GM18508 (cell line): ENCODE data around the gene CDH16.
"Not testable (repeated sequence)": the region's sequence is repeated elsewhere in the genome, so short reads cannot be mapped to it uniquely, and the experiment has no call there.

Source experiments
- ATAC-seq: cut with Tn5 transposase; IDR thresholded peaks from one replicate; pipeline ENCODE4 v1.9.1; 2021; ENCODE audit warnings: moderate number of reproducible peaks; ENCODE audit not compliant: insufficient read depth, unreplicated experiment

CDH16 gene

GRCh38 chr16:66880288-66881013 lies 38.2 kb downstream of the CDH16 start, which contains the start of gene PDP2:
Gene PDP2 (plus strand): TSS chr16:66880515. CDS start chr16:66884285, 3,770 bp downstream.
- peak; percentile 78 for ATAC-seq

GRCh38 chr16:66878067-66878466 lies 40.6 kb downstream of the CDH16 start:
- ATAC-seq, result no peak

- ATAC-seq, result no peak
Measured at GRCh38 chr16:66874079-66874775, 44.5 kb downstream of the CDH16 start.

GRCh38 chr16:66873685-66874055 lies 45.0 kb downstream of the CDH16 start:
- ATAC-seq, result no peak

- ATAC-seq, result peak; percentile 60
Measured at GRCh38 chr16:66872943-66873684, 45.6 kb downstream of the CDH16 start.

DNA sequence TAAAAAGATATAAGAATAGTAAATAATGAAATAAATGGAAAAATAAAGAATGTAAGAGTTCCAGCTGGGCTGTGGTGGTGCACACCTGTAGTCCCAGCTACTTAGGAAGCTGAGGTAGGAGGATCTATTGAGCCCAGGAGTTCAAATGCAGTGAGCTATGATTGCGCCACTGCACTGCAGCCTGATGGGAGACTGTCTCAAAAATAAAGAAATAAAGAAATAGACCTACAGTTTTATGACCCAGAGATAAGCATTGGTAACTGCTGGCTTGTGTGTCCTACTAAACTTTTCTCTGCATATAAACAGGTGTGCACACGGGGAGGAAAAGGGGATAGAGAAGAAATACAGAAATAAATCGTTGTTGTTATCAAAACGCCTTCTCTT lies 46.1 kb downstream of the CDH16 start:
- ATAC-seq, result no peak

- no peak for ATAC-seq
Measured at GRCh38 chr16:66871840-66872239, 46.8 kb downstream of the CDH16 start.

- not testable (repeated sequence) for ATAC-seq
Measured at GRCh38 chr16:66871363-66871762, 47.3 kb downstream of the CDH16 start.

DNA sequence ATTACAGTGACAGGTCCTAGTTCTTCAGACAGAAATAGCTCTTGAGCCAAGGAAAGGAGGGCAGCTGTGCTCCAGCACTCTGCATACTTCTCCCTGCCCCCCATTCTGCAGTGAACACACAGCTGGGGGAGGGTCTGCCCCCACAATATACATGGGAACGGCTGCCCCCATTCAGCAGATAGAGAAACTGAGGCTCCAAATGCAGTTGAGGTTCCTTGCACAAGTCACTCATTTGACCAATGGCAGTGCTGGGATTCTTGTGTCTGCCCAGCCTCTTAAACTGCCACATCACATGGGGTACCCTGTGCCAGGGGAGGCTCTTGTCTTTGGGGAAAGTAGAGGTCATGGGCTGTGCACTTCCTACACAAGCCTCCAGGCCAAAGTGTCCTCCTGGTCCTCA lies 49.3 kb downstream of the CDH16 start:
- no peak for ATAC-seq

- no peak for ATAC-seq
Measured at GRCh38 chr16:66863707-66864106, 55.0 kb downstream of the CDH16 start.

GRCh38 chr16:66862023-66862520 lies 56.6 kb downstream of the CDH16 start:
- no peak for ATAC-seq

- no peak for ATAC-seq
Measured at GRCh38 chr16:66859397-66860068, 59.2 kb downstream of the CDH16 start.

DNA sequence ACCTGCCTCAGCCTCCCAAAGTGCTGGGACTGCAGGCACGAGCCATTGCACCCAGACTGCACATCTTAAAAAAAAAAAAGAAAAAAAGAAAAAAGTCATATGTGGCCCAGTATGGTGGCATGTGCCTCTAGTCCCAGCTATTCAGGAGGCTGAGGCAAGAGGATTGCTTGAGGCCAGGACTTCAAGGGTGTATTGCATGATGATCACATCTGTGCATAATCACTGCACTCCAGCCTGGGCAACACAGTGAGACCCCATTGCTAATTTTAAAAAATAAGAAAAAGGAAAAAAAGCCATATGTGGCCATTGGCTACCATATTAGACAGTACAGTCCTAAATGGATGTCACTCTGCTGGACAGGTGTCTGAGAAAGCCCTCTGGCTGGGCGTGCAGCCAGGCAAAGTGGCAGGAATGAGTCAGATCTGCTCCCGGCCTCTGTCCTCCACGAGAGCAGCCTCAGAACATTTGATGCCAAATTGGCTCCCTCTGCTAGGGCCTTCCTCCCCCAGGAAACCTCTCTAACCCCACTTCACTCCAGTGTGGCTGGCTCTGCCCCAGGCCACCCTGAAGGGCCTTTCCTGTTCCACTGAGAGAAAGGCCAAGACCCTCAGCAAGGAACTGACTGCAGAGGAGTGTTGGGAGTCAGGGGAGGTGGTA lies 59.8 kb downstream of the CDH16 start:
- no peak for ATAC-seq
